Fibroblast of skin of scalp (primary cell): ENCODE measurements around the gene DCDC2.

Experiments
- DNase-seq: peaks from one replicate; pipeline ENCODE4 v3.0.0-alpha.2; 2013

Gene DCDC2

GRCh38 chr6:24140591-24140990 lies 217.3 kb downstream of the DCDC2 start:
- DNase-seq, result no peak

- DNase-seq, result no peak
Measured at GRCh38 chr6:24139639-24140038, 218.2 kb downstream of the DCDC2 start.

- DNase-seq, result no peak
Measured at GRCh38 chr6:24139080-24139479, 218.8 kb downstream of the DCDC2 start.

GRCh38 chr6:24131751-24132150 lies 226.1 kb downstream of the DCDC2 start:
- no peak for DNase-seq

- no peak for DNase-seq
Measured at GRCh38 chr6:24127316-24127715, 230.5 kb downstream of the DCDC2 start.

GRCh38 chr6:24126586-24127192 lies 231.2 kb downstream of the DCDC2 start:
- peak; percentile 67 for DNase-seq

GRCh38 chr6:24125980-24126379 lies 231.9 kb downstream of the DCDC2 start, which contains the start of gene NRSN1:
TSS of gene NRSN1 (plus strand) at chr6:24126215. CDS start at chr6:24134328, 8,113 bp downstream.
- DNase-seq, result no peak

- DNase-seq, result no peak
Measured at GRCh38 chr6:24122139-24122538, 235.7 kb downstream of the DCDC2 start.
